Omental fat pad (tissue), 4 donors: ENCODE measurements around the gene TXNDC2. TPM values are rescaled to one million over a fixed set of nuclear protein-coding genes. Genes with fewer than 3 reads are reported as not detected.

ENCODE experiments used
- ATAC-seq: fragments of 150-250 bp; one replicate; pipeline ENCODE4 v1.9.1; 2016; ENCODE audit warnings: mild to moderate bottlenecking, moderate library complexity; ENCODE audit not compliant: low FRiP score
- DNase-seq: peaks from one replicate; pipeline ENCODE4 v3.0.0-alpha.2; 2019; ENCODE audit warnings: low spot score
- CTCF ChIP-seq, 3 donors: fragments of 450-650 bp; IDR thresholded peaks; one replicate each; pipeline ENCODE4 v1.5.1; 2016 to 2017; ENCODE audit warnings: antibody characterized with exemption in 3 of 3, mild to moderate bottlenecking in 3 of 3, moderate library complexity in 2 of 3
- total RNA-seq, 4 donors: library from RNA; depleted of rRNA; stranded (reverse); fragments of >200 nt; gene quantifications; one replicate each; pipeline ENCODE4 v1.1.0, GENCODE V29; 2016

TXNDC2 gene
- total RNA-seq, 4 donors from 2014 or later: 0.24 to 0.44 TPM; not detected in 2

- DNase-seq (no peak), ATAC-seq (no peak)
- no peak for TF ChIP-seq CTCF (IDR thresholded peaks at IDR 0.05)
These were observed 18.6 kb upstream of the TXNDC2 start for GRCh38 chr18:9867071-9867594.

DNA sequence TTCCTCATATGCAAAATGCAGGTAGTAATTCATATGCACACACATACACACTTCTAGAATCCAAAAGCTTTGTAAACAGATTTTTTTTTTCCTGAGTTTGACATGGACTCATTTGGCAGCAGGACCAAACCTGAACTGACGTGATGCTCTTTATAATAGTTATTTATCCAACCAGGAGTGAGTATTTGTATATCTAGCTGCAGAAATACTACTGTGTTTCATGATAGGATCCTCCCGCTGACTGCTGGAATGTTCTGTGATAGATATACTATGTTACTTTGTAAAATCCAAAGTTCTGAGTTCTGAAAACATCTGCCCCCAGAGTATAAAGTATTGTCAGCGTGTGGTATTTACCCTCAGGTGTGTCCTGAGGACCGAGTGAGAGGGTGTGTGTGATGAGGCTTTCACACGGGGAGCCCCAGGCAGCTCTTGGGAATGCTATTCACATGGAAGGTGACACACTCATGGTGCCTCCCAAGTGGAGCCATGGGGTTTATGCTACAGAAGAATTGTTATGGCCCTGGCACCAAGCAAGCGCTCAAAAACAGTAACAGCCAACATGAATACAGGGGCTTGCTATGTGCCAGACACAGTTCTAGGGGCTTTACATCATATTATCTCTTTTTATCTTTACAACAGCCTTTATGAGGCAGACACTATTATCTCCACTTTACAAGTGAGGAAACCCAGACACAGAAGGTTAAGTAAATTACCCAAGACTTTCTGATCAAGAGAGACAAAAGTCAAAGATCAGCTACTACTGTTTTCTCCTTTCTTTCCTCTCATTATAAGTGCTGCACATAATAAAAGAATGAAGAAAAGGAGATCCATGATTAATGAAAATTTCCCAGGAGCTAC lies 16.7 kb upstream of the TXNDC2 start:
- TF ChIP-seq CTCF (IDR thresholded peaks at IDR 0.05): no peak
- DNase-seq (no peak), ATAC-seq (peak; percentile 30)

DNA sequence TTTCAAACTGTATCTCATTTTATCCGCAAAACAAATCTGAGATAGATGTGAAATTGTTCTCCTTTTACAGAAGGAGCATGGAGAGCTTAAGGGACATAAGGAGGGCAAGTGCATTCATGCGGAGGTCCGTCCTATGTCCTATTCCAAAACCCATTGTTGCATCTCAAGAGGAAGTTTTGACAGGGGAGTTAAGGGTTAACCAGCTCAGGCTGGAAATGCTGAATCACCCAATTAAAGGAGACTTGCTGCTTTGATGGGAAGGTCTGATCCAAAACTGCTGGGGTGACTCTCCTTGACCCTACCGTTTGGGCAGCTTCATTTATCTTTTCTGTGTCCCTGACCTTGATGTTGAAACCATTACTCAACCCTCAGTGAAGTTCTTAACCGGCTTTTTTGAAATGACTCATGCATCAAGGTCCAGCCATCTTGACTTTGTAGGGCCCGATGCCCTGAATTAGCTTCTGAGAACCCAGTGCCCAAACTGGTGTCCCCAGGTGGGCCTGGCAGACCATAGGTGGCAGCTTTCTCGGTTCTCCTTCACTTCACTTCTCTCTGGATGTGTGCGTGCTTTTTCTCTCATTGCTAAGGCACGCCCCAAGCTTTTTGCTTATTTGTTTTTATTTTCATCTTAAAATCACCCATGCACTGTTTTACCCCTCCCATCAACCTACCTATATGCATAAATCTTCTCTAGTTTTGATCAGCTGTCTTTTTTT lies 15.9 kb upstream of the TXNDC2 start:
- no peak for TF ChIP-seq CTCF (IDR thresholded peaks at IDR 0.05)
- DNase-seq (no peak), ATAC-seq (peak; percentile 90)

DNA sequence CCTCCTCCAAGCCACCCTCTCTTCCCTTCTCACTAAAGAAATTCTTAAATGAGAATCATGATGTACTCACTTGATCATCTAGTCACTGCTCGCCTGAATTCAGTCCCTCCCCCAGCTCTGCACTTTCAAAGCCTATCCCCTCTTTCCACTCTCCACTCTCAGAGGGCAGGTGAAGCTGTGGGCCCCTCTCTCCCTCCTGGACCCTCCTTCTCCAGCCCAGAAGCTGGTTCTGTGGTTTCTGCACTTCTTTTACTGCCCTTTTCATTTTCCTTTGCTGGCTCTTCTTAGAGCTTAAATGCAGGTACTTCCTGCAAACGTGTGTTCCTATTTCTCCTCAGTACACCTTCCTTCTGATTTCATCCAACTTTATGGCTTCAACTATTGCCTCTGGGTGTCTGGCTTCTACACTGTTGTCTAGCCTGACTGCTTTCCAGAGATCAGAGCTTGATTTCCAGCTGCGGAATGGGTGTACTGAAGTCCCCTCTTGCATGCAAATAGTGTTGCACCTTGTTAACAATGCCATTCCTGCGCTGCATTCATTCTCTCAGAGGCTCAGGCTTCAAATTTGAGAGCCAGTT lies 15.3 kb upstream of the TXNDC2 start:
- no peak for TF ChIP-seq CTCF (IDR thresholded peaks at IDR 0.05)
- ATAC-seq (peak; percentile 42), DNase-seq (no peak)

GRCh38 chr18:9871244-9871746 lies 14.5 kb upstream of the TXNDC2 start:
- ATAC-seq (no peak), DNase-seq (no peak)
- TF ChIP-seq CTCF (IDR thresholded peaks at IDR 0.05): no peak

GRCh38 chr18:9872823-9873222 lies 12.9 kb upstream of the TXNDC2 start:
- ATAC-seq: no peak
- no peak for DNase-seq
- TF ChIP-seq CTCF (IDR thresholded peaks at IDR 0.05): no peak
